Right forelimb (tissue), 1 donor: Measurements from ENCODE around the gene JMJD4.

Source experiments
- DNase-seq: peaks from one replicate; pipeline ENCODE4 v3.0.0-alpha.2; 2018

The JMJD4 gene

DNA sequence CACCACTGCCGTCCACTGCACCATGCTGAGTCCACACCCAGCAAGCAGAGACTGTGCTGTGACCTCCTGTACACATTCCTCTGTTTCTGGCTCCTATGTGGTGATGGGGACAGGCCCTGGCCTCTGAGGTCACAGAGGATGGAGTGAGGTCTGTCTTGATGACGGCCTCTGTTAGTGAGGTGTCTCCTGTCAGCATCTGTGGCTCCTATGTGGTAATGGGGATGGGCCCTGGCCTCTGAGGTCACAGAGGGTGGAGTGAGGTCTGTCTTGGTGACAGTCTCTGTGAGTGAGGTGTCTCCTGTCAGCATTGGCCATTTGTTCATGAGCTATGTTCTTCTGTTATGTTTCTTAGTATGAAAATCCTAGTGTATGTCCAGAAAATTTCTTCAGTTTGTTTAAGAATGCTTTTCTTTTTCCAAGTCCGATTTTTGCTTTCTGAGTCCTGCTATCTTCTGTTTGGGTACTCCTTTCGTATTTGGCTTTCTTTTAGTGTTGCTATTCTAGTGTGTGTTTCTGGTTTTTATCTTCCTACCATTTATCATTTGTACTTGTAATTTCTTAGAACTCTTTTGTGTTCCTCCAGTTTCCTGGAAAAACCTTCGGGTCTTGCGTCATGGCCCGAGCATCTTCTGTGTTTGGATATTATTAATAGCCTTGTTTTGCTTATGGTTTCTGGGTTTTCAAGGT lies 13.5 kb upstream of the JMJD4 start:
- DNase-seq = no peak

DNA sequence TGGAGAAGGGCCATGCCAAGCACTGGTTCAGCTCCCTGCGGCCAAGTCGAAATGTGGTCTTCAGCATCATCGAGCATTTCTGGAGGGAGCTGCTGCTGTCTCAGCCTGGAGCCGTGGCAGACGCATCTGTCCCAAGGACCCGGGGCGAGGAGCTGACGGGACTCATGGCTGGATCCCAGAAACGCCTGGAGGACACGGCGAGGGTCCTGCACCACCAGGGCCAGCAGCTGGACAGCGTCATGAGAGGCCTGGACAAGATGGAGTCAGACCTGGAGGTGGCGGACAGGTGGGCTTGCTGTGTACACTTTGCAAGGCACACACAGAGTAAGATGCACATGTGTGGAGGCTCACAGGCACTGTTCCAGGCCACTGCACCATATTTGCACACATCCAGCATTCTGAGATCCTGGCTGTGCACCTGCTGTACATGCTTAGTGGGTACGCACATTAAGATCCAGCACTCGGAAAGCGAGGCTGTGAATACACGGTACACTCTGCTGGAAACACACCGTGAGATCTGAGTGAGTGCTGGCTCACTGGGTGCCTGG lies 12.9 kb upstream of the JMJD4 start:
- DNase-seq = no peak

DNA sequence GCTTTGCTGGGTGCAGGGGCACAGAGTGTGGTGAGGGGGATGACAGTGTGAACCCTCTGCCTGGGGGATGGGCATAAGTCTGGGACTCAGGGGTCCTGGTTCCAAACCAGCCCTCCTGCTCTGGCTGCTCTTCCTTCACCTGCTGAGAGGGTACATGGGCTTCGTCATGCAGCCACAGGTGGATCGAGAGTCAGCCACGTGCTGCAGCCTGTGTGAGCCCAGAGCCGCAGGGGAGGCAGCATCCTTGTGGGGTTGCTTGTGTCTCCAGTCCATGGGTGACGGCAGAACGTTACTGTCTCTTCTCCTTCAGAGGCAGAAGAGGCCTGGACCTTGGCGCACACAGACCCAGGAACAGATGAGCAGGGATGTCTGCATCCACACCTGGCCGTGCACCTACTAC lies 12.3 kb upstream of the JMJD4 start:
- DNase-seq = no peak

DNA sequence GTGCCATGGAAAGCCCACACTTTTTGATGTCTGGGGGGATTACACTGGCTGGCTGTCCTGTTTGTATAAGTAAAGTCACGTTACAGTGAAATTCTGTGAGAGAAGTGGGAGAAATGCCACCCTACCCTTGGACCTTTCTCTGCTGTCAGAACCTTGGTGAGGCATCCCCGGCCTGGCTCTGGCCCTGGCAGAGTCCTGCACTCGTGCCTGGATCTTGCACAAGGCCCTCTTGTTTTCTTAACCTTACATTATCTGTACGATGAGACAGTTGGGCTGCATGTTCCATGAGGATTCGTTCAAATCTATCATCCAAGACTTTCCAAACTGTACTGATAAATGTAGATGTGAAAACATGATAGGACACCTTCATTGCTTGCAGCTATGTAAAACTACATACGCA lies 11.6 kb upstream of the JMJD4 start:
- no peak for DNase-seq

DNA sequence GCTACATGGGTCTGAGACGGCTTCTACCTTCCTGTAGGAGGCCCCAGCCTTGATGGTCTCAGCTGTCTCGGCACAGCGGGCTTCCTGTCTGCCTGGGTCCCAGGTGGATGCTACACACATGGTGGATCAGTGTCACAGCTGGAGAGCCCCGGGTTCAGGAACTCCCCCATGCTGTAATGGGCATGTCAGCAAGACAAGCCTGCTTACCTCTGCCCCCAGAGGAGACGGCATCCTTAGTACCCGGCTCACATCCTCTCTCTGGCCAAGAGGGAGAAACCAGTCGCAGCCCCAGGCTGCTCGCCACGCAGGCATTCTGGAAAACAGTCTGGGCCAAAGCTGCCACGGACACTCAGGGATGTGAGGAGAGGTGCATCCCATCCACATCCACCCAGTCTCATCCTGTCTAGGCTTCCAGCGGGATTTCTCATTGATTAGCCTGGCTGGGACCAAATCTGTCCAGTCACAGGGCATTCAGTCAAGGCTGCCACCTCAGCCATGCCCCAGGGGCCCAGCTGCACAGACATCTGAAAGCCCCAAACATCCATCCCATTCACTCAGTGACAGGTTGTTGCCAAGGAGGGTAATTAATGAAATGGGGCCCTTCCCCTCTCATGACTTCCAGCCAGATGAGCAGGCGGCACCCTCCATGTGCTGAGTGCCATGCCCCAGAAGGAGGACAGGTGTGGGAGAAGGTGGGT lies 10.6 kb upstream of the JMJD4 start:
- DNase-seq = no peak

DNA sequence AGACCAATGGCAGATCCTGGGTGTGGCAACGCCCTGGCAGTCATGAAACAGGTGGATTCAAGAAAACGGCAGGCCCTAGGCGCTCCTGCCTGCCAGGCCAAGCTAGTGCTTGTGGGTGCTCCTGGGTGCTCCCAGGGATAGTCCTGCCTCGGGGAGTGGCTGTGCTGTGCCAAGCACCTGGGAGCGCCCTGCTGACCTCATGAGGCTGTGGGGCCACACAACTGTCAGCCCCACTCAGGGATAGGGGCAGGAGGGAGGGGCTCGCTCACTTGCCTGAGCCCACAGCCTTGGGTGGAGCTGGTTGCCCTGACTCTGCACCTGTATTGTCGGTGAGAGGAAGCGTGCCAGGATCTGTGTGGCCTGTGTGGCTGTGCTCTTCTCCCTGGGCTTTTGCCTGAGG lies 9.6 kb upstream of the JMJD4 start:
- no peak for DNase-seq

DNA sequence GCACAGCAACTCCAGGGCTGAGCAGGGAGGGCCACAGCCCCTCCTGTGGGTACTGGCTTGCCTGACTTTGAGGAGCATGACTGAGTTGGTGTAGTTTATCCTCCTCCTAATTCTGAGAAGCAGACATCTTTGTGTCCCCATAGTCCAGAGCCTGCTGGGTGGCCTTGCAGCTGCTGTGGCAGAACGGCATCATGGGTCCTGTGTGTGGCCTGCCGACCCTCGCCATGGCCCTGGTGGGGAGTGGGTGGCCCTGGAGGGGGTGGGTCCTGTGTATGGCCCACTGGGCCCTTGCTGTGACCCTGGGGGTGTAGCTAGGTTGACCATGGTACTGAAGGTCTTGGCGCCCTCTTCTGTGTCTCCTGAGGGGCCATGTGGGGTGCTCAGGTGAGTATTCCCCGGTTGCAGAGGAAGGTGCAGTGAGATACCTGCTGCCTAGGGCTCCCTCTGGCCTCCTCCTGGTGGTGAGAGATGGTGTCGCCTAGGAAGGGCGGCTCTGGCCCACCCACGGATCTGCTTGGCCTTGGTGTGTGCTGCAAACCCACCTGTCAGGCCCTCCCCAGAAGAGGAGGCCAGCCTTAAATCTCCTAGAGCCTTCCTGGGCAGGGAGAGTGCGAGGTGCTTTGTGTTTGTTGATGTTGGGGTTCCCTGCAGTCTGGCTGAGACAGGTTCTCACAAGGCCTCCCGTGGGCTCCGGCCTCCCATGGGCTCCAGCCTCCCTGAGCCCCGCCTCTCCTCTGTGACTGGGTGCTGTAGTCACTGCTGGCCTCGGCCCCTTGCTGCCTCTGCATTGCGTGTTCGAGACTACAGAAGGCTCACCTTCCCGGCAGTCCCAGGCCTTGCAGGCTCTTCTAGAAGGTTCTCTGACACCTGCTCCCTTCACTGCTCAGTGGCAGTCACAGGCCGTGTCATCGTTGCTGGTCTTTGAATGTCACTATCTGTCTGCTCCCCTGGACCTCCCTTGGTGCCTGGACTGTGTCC lies 7.9 kb upstream of the JMJD4 start:
- no peak for DNase-seq

DNA sequence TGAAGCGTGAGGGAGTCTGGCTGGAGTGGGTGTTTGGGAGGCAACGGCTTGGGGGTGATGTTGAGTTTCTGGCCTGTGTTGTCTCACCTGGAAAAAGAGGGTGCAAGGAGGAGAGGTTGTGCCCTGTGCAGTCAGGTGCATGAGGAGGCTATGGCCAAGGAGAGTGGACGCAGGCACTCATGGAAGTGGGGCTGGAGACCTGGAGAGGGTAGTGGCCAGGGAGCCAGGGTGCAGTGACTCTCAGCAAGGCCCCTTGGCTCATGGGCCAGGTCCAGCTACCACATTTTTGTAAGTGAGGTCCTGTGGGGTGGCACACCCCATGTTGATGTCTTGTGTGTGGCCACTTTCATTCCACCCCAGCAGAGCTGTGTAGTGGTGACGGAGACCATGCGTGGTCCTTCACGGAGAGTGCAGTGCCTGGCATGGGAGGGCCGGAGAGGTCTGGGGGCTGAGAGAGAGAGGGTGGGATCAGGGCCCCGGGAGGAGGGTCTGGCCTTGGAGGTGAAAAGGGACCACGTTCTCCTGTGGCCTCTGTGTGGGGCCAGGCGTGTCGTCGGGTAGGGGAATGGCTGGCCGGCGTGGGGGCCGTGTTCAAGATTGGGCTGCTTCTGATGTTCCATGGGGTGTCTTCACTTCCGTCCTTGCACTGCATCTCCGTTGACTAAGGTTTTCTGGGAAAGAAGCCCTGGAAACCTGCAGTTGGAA lies 6.2 kb upstream of the JMJD4 start:
- DNase-seq = no peak

DNA sequence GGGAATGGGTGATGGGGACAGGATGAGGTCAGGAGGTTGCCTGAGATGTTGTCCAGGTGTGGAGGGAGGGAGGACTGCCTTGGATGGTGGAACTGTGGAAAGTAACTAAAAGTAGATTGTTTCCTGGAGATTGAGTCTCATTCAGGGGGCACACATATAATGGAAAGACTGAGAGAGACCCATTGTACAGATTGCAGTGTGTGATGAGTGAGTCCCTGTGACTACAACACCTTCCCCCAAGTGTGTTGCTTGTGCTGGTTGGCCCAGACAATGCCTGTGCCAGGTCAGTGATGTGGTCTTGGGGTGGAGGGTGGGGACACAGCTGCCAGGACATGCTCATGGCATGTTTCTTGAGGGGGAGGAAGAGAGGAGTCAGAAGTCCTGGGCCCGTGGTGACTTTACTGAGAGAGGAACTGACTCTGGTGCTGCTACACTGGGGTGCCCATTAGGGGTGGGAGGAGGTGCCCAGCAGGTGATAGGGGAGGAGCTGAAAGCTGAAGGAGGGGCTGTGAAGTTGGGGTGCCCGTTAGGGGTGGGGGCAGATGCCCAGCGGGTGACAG lies 5.4 kb upstream of the JMJD4 start:
- DNase-seq = no peak

DNA sequence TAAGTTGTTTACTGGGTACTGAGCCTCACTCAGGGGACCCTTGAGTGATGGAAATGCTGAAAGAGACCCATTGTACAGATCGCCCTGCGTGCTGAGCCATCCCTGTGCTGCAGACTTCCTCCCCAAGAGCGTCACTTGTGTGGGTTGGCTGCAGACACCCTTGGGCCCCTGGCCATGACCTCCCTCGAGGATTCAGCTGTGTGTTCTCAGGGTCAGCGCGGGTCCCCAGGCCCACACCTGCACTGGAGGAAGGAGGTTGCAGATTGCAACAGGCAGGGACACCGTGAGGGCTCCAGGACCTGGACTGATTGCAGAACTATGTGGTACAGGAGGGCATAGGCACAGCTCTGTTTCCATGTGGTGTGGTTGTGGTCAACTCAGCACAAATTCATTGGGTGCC lies 4.5 kb upstream of the JMJD4 start:
- no peak for DNase-seq

DNA sequence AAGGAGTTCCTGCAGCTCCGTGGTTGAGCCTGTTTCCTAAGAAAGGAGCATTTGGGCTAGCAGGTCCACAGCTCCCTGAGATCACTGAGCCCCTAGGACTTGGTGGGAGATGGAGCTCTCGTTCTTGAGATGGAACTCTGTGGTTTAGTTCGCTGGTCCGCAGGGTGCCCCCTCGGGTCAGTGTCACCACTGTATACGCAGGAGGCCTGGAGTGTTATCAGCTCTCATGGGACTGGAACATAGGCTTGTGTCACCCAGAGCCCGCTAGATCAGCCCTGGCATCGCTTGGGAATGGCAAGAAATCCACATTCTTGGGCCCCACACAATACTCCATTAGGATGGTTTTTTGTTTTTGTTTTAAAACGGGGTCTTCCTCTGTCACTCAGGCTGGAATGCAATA lies 3.7 kb upstream of the JMJD4 start:
- no peak for DNase-seq

DNA sequence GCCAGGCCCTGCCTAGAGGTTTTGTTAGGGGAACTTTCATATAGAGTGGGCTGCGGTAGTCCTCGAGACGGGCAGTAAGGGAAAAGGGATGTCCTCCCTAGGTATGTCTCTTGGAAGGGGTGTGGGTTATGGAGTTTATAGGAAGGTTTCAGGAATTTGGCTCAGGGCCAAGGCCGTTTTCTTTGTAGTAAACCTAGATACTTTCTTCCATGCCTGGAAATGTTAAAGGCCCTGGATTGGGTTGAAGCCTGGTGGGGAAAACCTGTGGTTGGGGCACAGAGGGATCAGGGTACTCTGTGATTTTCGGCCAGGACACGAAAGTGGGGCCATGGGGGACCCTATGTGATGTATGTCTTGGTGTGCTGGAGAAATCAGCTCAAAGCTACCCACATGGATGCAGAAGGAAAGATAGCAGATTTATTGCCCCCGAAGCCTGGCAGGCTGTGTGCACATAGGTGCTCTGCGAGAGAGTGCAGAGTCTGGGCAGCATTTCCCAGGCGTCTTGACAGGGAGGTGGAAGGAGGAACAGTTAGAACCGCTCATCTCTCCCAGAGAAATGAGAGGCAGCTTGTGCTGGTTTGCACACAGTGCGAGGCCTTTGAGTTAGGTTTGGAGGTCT lies 1.8 kb upstream of the JMJD4 start:
- DNase-seq = no peak

DNA sequence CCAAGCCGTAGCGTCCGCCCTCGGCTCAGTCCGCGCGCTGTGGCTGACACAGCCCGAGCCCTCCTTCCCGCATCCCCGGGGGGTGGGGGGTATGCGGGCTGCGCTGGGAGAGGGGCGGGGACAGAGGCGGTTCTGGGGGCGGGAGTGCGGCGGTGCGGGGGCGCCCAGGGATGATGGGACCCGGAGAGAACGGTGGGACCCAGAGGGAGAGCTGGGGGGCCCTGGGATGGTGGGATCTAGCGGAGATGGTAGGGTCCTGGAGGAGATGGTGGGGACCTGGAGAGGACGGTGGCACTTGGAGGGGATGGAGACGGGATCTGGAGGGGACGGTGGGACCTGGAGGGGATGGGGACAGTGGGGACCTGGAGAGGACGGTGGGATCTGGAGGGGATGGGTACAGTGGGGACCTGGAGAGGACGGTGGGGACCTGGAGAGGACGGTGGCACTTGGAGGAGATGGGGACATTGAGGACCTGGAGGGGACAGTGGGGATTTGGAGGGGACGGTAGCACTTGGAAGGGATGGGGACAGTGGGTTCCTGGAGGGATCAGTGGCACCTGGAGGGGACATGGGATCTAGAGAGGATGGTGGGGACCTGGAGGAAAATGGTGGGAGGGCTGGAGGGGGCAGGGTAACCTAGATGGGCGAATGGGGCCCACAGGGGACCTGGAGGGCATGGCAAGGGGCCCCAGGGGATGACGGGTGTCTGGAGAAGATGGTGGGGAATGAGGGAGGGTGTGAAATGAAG lies 610 bp upstream of the JMJD4 start:
- peak; percentile 51 for DNase-seq

DNA sequence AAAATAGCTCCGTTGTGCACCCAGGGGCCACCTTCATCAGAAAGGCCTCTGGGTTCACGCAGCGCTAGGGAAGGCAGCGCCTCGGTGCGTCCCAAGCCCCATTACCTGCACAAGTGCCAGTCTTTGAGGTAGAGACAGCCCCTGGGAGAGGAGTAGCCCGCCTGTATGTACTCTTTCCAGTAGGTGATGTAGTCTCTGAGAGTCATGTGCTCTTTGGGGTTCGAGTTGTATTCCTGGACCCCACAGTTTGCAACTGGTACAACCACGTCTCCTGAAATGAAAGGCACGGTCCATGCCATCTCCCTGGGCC lies 601 bp downstream of the JMJD4 start:
- DNase-seq = no peak

DNA sequence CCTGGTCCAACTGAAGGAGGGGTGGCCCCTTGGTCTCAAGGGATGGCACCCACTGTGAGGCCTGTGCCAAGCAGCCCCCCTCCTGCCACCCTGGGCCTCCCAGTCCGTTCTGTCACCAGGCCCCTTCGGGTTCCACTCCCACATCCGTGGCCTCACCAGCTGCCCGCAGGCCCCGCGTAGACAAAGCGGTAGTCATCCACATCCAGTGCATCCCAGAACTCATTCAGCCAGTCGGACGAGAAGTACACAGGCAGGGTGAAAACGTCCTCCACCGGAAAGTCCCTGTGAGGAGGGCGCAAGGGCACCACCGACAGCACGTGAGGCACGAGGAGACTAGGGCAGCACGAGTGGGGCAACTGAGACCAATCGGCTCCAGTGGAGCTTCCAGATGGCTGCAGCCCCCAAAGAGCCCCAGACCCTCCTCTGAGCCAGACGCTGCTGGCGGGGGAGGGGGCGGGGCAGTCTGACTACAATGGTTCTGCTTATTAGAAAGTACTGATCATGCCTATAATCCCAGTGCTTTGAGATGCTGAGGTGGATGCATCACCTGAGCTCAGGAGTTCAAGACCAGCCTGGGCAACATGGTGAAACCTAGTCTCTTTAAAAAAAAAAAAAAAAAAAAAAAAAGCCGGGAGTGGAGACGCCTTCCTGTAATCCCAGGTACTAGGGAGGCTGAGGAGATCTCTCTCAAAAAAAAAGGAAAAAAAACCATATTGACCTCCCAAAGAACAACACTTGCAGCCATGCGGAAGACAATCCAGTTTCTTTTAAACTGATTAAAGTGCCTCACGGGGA lies 1.2 kb downstream of the JMJD4 start:
- no peak for DNase-seq

DNA sequence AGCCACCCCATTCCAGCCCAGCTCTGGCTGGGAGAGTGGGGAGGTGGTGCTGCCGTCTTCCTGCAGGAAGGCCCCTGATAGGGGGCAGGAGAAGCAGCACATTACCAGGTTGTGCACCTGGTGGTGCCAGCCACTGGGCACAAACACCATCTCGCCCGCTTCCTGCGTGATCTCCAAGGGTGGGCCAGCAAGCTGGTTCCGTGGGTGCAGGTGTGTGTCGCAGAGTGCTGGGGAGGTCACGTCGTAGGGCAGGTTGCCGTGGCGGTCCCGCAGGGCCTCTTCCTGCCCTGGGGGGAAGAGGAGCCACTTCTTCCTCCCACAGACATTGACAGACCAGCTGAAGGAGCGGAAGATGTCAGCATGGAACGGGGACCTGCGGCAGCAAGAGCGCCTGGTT lies 1.8 kb downstream of the JMJD4 start:
- no peak for DNase-seq

DNA sequence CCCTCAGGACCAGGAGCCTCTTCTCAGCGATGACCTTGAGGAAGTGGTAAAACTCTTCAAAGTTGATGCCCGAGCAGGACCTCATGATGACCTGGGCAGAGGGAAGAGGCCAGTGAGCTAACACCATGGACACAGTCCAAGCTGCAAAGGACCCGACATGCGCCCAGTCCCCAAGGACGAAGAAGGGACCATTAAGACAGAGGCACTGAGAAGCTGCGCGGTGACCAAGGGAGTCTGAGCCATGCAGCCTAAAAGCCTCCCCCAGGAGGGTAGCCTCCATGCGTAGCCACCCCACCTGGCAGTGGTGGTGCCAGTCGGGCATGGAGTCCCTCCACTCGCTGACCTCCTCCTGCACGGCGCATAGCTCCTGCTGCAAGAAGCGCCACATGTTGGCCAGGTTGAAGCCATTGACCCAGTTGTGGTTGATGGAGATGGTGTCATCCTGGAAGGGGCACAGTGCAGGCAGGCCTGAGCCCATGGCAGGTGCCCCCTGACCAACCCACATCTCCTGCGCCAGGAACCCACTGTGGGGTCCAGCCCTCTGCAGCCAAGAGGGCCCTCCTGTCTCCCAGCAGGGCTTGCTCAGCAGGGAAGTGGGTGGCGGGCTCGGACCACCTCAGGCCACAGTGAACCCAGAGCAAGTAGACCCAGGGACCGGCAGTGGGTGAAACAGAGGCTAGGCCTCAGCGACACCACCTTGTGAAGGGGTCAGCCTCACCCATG lies 2.4 kb downstream of the JMJD4 start:
- DNase-seq = no peak

DNA sequence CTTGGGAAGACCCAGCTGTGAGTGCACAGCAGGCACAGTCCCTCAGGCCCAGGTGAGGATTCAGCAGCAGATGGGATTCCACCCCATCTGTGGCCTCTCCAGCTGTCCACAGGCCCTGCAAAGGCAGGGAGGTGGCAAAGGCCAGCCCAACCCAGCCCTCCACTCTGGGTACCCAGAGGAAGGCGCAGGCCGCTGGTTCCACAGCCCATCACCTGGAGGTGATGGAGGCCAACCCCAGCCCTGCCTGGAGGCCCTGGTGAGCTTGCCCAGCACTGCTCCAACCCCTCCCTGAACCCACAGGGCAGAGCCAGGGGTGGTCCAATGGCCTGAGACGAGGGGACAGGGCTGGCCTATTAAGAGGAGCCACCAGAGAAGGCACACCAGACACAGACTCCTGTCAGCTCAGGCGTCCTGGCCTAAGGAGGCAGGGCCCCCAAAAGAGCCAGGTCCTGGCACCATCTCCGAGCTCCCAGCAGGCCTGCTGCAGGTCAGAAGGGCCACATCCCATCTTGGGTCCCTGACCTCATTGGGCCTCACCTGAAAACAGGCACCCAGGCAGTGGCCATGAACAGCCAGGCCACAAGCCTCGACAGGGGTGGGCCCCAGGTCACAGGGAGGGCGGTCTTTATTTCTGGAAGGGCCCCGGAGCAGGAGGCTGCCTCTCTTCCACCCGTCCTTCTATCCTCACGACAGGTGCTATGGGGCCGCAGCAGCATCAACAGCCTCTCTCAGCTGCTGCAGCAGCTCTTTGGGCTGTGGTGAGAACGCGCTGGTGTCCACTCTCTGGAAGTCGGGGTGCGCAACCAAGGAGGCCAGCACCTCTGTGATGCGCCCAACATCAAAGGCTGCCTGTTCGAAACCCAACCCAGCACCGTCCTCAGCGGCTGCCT lies 3.2 kb downstream of the JMJD4 start:
- no peak for DNase-seq

DNA sequence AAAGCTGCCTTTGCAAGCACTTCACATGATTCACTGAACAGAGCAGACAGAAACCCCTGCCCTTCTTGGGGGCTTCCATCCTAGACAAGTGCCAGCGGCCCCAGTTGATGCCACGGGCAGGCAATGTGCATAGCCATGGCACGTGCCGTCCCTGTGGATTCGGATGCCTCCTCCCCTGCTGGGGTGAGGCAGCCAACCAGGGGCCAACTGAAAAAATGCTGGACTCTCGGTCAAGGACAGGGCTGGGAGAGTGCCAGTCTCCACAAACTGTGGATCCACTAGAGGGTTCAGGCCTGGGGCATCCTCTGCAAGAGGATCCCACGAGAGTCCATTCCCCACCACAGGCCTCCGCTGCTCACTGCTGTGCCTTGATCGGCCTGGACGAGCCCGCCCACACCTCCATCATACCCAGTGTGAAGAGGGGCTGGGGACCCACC lies 3.8 kb downstream of the JMJD4 start:
- DNase-seq = no peak
